ENCODE results near the gene SLAMF8. TPM values are rescaled to one million over a fixed set of nuclear protein-coding genes. Genes with fewer than 3 reads are reported as not detected.

Gene SLAMF8
- total RNA-seq, 1 donor from 2014 or later: not detected

- peaks cover 18% of the 10 kb centered on the region for H3K27me3 Mint-ChIP-seq (ENCODE audit: unreplicated experiment)
- no peak overlapping the region for H3K4me3 Mint-ChIP-seq (ENCODE audit: unreplicated experiment)
- no peak overlapping the region for H3K27ac Mint-ChIP-seq (ENCODE audit: unreplicated experiment)
- no peak for DNase-seq
- peaks cover 18% of the 10 kb centered on the region for H3K9me3 Mint-ChIP-seq (ENCODE audit: unreplicated experiment)
- no peaks in the 10 kb centered on the region for H3K36me3 Mint-ChIP-seq (ENCODE audit: unreplicated experiment)
- H3K4me1 Mint-ChIP-seq (ENCODE audit: low read depth, unreplicated experiment): peaks cover 29% of the 10 kb centered on the region
- no peak for TF ChIP-seq CTCF (IDR thresholded peaks at IDR 0.05; ENCODE audit: partially characterized antibody, unreplicated experiment)
Observed at GRCh38 chr1:159827549-159827948, 876 bp downstream of the SLAMF8 start.

GRCh38 chr1:159828176-159828575, 1.5 kb downstream of the SLAMF8 start:
- no peak for DNase-seq
- H3K4me3 Mint-ChIP-seq (ENCODE audit: unreplicated experiment): no peak overlapping the region
- TF ChIP-seq CTCF (IDR thresholded peaks at IDR 0.05; ENCODE audit: partially characterized antibody, unreplicated experiment): no peak
- H3K27me3 Mint-ChIP-seq (ENCODE audit: unreplicated experiment): peaks cover 16% of the 10 kb centered on the region
- H3K27ac Mint-ChIP-seq (ENCODE audit: unreplicated experiment): no peak overlapping the region
- H3K36me3 Mint-ChIP-seq (ENCODE audit: unreplicated experiment): no peaks in the 10 kb centered on the region
- peaks cover 14% of the 10 kb centered on the region for H3K9me3 Mint-ChIP-seq (ENCODE audit: unreplicated experiment)
- H3K4me1 Mint-ChIP-seq (ENCODE audit: low read depth, unreplicated experiment): peaks cover 24% of the 10 kb centered on the region

GRCh38 chr1:159828581-159829272, 2.1 kb downstream of the SLAMF8 start:
- Mint-ChIP-seq H3K4me1 (ENCODE audit: low read depth, unreplicated experiment) (peaks cover 18% of the 10 kb centered on the region), H3K27ac (ENCODE audit: unreplicated experiment) (no peak overlapping the region), H3K36me3 (ENCODE audit: unreplicated experiment) (no peaks in the 10 kb centered on the region), H3K4me3 (ENCODE audit: unreplicated experiment) (no peak overlapping the region), H3K27me3 (ENCODE audit: unreplicated experiment) (peaks cover 12% of the 10 kb centered on the region), H3K9me3 (ENCODE audit: unreplicated experiment) (peaks cover 9% of the 10 kb centered on the region)
- TF ChIP-seq CTCF (IDR thresholded peaks at IDR 0.05; ENCODE audit: partially characterized antibody, unreplicated experiment): no peak
- DNase-seq: no peak

- no peak overlapping the region for H3K27ac Mint-ChIP-seq (ENCODE audit: unreplicated experiment)
- TF ChIP-seq CTCF (IDR thresholded peaks at IDR 0.05; ENCODE audit: partially characterized antibody, unreplicated experiment): peak; percentile 56
- H3K36me3 Mint-ChIP-seq (ENCODE audit: unreplicated experiment): no peaks in the 10 kb centered on the region
- H3K4me1 Mint-ChIP-seq (ENCODE audit: low read depth, unreplicated experiment): peaks cover 18% of the 10 kb centered on the region
- peak; percentile 67 for DNase-seq
- H3K9me3 Mint-ChIP-seq (ENCODE audit: unreplicated experiment): peaks cover 8% of the 10 kb centered on the region
- peaks cover 7% of the 10 kb centered on the region for H3K27me3 Mint-ChIP-seq (ENCODE audit: unreplicated experiment)
- no peak overlapping the region for H3K4me3 Mint-ChIP-seq (ENCODE audit: unreplicated experiment)
Observed at GRCh38 chr1:159829273-159829634, 2.6 kb downstream of the SLAMF8 start.

GRCh38 chr1:159829822-159830465, 3.3 kb downstream of the SLAMF8 start:
- Mint-ChIP-seq H3K4me1 (ENCODE audit: low read depth, unreplicated experiment) (peaks cover 15% of the 10 kb centered on the region), H3K4me3 (ENCODE audit: unreplicated experiment) (no peak overlapping the region), H3K9me3 (ENCODE audit: unreplicated experiment) (peaks cover 6% of the 10 kb centered on the region), H3K27ac (ENCODE audit: unreplicated experiment) (no peak overlapping the region), H3K27me3 (ENCODE audit: unreplicated experiment) (peaks cover 5% of the 10 kb centered on the region), H3K36me3 (ENCODE audit: unreplicated experiment) (no peaks in the 10 kb centered on the region)
- no peak for DNase-seq
- no peak for TF ChIP-seq CTCF (IDR thresholded peaks at IDR 0.05; ENCODE audit: partially characterized antibody, unreplicated experiment)
